ENCODE results near the gene GID8.
A peak's percentile ranks its signal among the peaks of the same experiment; 100 is the strongest.

GID8 gene

DNA sequence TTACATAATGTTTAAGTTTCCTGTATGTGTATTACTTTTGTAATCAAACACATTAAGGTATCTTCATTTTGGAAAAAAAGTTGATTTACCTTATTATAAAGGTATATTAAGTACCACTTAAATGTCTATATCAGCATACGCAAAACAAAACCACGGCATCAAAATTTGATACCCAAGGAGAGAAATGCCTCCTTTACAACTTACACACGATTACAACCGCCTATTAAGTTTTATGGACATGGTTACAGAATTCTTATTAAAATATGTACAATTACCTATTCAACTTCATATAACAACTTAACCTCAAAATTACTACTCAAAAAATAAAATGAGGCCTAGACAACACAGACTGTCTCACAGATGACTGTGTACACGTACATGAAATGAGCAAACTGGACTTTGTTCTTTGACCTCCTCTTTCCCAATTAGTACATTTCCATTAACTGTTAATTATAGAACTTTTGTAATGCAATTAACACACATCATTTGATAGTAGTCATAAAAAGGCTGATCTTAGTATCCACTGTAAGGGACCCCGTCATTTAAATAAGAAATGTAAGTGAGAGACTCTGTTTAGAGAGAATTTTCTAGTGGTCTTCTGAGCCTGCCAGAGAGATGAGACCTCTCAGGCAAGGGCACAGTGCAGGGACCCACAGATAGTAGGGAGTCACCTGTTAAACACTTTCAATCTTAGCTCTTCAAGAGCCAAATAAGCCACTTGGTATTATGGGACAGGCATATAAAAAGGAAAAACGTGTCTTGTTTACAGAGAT is 14.1 kb upstream of the GID8 start:
- DNase-seq: no peak

DNA sequence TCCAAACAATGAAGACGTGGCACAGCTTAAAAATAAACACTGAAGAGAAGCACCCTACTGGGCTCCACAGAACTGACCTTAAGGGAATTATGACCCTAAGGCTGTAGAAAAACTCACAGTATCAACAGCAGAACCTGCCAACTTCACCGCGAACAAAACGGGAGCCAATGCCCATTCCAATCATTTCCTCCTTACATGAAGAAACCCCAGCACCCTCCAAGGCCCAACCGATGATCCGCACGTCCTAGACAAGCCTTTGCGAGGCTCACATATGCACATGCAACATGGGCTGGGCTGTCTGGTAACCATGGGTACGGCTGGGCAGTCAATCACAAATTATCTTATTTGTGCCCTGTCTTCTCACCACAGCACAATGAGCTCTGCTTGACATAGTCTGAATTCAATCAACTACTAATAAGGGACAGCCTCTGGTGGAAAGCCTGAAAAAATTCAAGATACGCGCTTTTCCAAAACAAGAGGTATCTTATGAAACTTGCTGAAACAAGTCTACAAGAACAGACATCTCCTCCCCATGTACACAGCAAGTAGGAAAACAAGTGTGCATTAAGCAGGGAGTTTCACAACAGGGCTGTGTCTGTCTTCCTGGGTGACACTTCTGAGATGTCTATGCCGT is 13.4 kb upstream of the GID8 start:
- peak; percentile 22 for DNase-seq

DNA sequence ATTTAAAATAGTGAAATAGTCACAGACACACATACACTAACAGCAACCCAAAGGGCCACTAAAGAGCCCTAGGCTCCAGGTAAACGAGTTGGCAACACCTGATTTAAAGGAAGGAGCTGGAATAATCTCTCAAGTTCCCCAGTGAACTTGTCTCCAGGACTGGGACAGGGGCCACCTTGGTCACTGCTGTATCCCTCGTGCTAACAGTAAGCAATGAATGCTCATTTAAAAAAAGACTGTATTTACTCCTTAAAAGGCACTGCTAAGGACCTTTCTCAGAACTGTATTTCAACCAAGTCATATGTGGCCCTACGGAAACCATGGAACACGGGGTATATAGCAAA is 12.9 kb upstream of the GID8 start:
- DNase-seq: no peak

DNA sequence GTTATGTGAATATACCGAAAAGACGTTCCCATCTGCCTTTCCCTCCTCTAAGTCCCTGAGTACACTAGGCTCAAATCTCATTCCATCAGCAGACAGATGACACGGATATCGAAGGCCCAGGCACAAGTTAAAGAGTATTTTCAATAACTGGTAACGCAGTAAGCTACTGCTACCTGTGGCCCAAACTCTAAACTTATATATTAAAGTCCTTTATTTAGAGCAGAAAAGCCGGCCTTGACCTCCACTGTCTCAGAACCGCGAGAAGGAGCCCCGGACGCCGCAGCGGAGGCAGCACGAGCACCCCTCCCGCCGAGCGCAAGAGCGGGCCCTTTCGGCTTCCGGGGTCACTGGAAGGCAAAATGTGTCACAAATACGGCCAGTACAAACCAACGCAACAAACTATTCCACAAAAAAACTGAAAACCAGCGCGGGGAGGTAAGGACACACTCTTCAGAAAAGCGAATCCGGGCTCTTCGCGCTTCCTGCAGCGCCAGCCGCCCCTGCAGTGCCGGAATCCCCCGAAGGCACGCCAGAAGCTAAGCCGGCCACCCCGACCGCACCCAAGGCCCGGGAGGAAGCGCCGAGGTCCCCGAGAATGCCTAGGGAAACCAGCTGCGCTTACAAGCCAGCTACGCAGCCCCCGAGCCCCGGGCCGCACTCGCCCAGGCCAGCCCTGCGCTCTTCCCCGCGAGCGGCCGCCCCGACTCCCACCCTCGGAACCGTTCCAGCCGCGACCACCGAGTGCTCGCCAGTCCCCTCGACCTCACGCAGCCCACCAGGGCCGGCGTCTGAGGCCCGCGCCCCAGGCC is 12.3 kb upstream of the GID8 start:
- peak; percentile 15 for DNase-seq

DNA sequence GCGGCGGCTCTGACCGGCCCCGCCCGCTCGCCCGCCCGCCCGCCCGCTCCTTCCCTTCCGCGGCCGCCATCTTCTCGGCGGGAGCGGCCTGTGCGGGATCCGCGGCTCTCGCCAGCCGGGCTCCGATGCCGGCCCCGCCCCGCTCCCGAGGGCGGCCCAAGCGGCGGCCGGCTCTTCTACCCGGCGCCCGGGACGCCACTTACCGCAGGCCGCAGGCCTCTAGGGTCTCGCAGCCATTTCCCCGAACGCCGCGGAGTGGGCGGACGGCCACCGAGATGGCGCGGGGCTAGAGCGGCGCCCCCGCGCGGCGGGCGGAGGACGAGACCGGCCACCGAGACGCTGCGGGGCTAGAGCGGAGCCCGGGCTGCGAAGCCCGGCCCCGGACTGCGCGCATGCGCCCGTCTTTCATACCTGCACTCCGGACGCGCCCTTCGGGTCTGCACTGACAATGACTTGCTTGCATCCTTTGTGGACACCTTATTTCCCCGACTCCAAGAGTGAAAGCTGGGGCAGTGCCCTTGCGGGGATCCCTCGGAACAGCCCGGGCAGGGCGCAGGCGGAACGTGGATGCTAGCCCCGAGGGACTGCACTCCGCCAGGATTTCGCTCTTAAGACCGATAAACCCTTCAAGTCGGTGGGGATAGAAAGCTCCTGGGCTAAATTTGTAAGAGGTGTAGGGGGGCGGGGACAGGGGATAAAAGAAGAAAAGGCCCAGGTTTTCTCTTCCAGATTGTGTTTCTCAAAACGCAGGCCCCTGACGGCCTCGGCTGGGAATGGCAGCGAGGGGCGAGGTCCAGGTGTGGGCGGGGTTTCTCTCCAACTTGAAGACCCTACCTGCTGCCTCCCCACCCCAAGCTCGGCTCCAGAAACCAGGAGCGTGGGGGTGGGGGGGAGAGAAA is 11.5 kb upstream of the GID8 start, which contains the start of gene DIDO1:
DIDO1 (minus strand) TSS at position 277 of the 899 bp plus-strand sequence.
- peak; percentile 80 for DNase-seq

DNA sequence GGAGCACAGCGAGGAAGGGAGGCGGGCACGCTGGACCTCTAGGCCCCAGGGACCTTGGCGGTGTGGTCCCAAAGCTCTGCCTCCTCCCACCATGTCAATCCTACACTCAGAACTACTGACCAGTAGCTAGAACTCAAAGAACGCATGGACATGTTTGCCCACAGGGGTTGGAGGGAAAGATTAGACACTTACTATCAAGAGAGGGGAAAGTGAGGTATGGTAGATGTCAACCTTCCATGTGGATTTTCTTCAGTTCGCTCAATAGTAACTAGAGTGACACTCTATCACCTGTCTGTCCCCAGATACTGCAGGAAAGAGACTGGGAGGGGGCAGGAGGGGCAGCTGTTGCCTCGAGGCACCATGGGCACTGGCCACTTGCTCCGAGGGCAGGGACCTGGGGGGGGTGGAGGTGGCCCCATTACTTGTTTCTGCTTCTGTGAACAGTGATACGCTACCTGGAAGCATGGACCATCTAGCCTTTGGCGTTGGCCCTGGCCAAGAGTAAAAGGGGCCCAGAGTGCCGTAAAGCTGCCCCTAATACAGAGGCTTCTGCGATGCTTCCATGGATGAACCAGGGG is 10.7 kb upstream of the GID8 start:
- DNase-seq: no peak

DNA sequence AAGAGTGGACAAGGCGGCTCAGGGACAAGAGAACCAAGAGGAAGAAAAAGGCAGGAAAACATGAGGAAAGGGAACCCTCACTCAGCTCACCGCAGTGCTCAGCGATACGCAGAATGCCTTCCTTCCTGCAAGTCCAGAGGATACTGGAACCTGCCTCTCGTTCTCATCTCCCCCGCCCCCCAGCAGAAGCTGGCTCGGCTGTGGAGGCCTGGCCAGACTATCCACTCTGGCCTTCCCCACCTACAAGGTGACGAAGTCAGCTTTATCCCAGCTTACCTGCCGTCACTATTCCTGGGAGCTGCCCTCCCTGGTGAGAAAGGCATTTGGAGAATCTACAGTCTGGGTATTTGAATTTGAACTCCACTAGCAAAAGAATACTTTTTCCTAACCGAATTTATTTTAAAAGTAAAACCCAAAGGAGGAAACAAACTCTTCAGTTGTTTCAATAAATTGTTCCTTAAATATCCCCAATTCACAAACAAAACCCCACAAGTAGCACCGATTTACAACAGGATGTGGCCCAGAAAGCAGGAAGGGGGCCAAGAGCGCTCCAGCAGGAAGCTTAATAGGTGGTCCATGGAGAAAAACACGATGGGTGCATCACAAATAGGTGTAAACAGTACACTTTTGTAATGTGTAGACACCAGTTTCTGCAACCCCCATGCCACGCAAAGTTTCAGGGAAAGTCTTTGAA is 9.6 kb upstream of the GID8 start:
- peak; percentile 14 for DNase-seq

DNA sequence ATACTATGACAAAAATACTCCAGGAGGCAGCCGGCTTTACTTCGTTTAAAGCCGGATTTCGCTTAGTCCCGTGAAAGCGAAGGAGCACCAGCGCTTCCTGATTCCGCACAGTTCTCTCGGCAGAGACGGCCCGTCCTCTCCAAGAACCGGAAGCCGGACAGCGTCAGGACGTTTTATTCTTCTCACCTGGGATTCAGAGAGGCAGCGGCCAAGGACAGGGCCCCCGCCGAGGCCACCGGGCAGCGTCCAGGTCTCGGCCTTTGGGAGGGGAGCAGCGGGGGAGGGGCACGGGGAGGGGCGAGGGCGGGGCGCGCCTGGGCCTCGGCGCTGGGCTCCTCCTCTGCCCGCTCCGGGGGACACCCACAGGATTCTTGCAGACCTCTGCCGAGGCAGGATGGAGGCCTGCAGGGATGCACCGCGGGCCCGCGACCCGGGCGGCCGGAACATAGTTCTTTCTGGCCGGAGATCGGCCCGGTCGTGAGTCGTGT is 8.9 kb upstream of the GID8 start:
- peak; percentile 52 for DNase-seq

DNA sequence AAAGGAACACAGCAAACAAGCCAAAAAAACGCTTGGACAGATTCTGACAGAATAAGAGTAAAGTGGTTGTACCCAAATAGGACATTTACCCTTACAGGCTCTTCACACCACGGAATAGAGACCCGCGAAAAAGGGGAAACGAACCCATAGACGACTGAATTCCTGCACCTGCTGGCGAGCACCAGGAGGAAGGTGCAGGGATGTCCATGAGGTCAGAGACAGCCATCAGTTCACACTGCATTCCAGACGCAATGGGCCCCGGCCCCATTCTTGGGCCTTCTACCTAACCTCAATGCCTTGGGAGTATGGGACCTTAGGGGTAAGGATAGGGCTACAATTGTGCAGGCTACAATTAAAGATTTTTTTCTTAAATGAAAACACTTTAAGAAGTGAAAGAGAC is 6.5 kb upstream of the GID8 start:
- DNase-seq: no peak

DNA sequence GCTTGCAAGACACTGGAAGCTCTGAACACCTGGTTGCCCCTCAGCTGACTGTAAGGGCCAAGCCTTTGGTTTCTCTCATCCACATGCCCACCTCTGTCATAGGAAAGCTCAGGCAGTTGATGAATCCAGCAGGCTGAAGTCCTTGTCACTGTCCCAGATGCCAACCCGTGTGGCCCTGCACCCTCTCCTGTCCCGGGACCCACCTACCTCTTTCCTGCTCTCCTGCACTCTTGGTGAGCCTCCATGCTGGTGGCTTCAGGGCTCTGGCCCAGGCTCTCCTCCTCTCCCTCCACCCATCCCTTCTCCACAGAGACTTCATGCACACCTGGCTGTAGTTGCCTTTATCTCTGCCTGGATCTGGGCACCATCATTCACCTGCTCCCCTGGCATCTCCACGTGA is 4.0 kb upstream of the GID8 start:
- no peak for DNase-seq

DNA sequence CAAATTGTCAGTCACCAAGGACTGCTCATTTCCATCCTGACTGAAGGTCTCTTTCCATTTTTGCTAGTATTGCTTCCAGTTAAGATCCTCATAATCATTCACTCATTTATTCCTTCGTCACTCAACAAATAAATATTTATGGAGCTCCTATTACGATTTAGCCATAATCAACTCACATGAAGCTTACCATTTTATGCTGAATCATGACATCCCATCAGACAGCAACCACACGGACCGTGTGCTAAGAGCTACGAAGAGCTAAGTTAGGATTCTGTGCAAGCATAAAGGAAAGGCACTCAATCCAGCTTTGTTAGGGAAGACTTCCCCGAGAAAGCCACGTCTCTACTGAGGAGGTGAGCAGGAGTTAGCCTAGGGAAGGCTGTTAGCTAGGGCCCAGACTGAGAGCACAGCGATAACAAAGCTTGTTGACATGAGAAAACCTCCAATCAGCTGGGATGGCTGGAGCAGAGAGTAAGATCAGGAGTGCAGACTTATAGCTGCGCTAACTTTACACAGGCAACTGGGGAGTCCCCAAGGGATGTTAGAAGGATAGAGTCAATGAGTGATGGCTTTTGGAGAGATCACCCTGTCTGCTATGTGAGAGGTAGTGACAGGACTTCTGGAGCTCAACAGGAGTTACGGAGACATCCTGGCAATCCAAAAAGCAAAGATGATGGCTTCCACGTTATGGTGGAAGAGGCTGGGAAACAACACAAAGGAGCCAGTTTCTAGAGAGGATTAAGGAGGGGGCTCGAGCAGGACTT is 2.6 kb upstream of the GID8 start:
- DNase-seq: no peak

DNA sequence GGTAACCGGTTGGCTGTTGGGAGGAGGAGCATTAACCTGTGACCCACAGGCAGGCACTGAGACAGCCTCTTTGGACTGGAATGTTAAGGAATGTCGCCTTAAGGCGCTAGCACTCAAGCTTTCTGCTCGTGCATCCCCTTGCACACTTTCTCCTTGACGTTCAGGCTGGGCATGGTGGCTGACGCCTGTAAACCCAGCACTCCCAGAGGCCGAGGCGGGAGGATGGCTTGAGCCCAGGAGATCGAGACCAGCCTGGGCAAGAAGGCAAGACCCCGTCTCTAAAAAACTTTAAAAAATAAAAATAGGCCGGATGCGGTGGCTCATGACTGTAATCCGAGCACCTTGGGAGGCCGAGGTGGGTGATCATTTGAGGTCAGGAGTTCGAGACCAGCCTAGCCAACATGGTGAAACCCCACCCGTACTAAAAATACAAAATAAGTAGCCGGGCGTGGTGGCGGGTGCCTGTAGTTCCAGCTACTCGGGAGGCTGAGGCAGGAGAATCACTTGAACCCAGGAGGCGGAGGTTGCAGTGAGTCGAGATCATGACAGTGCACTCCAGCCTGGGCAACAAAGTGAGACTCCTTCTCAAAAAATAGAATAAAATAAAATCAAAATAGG is 1.9 kb upstream of the GID8 start:
- no peak for DNase-seq

DNA sequence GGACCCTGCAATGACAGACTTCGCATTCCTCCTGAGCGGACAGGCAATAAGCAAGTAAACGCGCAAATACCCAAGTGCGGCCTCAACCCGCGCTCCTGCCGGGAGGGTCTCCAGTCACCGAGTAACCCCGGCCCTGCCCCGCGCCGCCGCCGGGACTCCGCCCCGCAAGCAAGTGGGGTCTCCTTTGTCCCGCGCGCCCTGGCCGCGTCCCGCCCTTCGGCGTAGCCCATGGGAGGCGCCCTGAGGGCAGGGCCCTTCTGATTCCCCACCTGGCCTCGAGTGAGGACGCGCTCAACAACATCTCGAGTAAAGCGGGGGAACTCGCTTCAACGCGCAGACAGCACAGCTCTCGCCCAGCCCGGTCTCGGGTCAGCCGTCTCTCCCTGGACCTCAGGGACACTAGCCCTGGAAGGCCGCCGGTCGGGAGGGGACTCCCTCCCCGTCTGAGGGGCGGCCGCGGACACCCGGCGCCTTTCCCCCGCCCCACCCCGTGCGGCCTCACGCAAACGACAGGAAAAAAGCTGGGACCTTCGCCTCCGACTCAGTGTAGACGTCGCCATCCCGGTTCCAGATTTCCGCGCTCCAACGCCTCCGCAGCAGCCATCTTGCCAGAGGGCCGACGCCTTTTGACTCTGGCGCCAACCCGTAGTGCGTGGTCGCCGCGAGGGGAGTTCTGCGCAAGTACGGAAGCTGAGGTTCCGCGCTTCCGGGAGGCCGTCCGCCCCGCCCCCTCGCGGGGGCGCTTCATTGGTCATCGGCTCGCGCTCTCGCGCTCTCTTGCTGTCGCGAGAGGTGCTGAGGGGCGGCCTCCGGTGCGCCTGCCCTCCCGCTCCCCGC is 461 bp upstream of the GID8 start:
- peak; percentile 95 for DNase-seq

DNA sequence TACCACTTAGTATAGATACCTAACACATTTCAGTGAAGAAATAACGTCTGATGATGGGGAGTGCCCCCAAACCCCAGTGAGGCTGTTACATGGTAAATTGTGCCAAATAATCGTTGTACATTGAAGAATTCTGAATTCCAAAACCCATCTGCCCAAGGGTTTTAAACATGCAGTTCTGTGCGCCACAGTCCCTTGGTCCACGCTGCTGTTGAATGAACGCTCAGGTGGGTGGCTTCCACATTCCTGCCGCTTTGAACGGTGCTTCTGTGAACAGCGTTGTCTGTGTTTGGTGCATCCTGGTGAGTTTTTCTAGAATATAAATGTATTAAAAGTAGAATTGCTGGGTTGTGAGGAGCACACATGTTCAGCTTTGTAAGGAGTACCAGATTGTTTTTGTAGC is 2.9 kb downstream of the GID8 start:
- no peak for DNase-seq

DNA sequence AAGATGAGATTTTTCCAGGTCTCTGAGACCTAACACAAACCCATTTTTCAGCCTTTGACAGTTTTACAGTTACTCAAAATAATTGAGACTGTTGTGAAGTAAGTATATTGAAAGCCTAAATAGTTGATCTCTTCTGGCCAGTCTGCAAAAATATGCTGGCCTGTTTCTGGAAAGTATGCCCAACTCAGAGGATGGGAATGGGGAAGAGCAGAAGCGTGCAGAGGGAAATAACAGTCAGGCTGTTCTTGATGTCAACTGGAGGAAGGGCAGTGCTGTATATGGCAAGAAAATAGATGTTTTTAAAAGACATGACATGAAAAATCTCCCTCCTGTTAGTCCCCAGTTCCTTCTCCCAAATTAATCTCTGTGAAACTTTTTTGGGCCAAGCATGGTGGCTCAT is 3.8 kb downstream of the GID8 start:
- no peak for DNase-seq

DNA sequence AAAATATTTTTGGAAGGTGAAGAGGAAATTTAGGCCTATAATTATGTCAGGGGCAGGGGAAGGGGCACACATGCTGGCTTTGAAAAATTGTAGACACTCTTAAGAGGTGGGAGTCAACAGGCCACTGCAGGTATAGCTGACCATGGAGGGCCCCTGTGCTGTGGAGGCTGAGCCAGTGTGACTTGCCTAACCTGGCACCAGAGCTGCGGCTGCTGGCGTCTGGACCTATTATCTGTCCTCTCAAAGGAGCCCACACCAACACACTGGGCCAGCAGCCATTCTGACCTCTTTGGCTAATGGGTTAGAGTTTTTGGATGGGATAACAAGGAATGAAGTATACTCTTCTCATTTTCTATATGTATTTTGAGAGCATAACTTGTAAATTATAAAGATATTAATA is 4.5 kb downstream of the GID8 start:
- DNase-seq: no peak

DNA sequence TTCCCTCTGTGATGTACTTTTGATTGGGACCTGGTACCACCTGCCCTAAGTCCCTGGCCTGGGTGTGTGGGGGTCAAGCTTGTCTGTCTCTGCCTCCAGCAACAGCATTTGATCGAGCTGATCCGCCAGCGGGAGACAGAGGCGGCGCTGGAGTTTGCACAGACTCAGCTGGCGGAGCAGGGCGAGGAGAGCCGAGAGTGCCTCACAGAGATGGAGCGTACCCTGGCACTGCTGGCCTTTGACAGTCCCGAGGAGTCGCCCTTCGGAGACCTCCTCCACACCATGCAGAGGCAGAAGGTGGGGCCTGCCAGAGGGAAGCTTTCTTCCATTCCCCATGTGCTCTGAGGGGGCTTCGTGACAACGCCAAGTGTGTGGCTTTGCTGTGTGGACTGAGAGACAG is 5.4 kb downstream of the GID8 start:
- no peak for DNase-seq

DNA sequence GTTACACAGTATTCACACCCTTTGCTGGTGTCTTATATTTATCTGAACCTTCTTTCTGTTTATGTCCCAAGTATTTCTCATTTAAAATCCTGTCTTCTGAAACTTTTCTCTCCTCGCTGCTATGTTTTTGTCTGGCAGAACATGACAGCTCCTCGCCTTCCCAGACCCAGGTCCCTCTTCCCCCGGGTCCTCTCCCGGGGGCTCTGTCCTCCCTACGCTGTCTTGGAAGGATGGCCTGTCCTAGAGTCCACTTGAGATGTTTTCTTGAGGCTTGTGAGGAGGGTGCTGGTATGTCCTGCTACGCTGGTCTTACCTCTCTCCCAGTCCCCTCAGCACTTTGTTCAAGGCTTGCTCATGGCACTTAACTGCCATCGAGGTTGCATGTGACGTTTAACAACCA is 6.2 kb downstream of the GID8 start:
- no peak for DNase-seq

DNA sequence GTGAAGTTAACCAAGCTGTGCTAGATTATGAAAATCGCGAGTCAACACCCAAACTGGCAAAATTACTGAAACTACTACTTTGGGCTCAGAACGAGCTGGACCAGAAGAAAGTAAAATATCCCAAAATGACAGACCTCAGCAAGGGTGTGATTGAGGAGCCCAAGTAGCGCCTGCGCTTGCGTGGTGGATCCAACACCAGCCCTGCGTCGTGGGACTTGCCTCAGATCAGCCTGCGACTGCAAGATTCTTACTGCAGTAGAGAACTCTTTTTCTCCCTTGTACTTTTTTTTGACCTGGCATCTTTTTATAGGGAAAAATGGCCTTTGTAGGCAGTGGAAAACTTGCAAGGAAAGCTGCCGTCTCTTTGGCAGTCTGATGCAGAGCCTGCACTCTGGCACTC is 6.8 kb downstream of the GID8 start:
- no peak for DNase-seq
